ENCODE data around the gene TFG.

DNA sequence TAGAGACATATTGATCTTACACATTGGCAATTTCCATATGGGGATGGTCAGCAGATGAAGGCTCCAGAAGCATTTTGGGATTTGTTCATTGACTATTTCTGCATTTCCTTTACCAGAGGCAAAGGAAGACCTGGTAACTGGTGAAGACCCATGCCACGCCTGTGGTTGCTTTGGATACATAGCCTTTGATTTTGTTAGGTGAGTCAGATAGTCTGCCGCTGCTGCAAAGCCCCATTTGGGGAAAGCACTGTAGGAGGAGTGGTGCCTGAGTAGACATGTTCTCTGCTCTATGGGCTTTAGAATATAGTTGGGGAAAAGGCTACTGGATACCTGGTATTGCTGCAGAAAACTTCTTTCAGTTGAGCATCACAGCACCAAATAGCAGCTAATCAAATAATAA lies 56.8 kb downstream of the TFG start:
- TF ChIP-seq, protein P1, sequence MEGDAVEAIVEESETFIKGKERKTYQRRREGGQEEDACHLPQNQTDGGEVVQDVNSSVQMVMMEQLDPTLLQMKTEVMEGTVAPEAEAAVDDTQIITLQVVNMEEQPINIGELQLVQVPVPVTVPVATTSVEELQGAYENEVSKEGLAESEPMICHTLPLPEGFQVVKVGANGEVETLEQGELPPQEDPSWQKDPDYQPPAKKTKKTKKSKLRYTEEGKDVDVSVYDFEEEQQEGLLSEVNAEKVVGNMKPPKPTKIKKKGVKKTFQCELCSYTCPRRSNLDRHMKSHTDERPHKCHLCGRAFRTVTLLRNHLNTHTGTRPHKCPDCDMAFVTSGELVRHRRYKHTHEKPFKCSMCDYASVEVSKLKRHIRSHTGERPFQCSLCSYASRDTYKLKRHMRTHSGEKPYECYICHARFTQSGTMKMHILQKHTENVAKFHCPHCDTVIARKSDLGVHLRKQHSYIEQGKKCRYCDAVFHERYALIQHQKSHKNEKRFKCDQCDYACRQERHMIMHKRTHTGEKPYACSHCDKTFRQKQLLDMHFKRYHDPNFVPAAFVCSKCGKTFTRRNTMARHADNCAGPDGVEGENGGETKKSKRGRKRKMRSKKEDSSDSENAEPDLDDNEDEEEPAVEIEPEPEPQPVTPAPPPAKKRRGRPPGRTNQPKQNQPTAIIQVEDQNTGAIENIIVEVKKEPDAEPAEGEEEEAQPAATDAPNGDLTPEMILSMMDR (conservative IDR thresholded peaks at IDR 0.05) = no peak
- TF ChIP-seq EZH2 (IDR thresholded peaks at IDR 0.05; ENCODE audit: low read depth) = no peak

Data from PC-9 (cell line).